Ascending aorta (tissue), 2 donors: Measurements from ENCODE around the gene AQP12B. TPM values are rescaled to one million over a fixed set of nuclear protein-coding genes. Genes with fewer than 3 reads are reported as not detected.

Source experiments
- DNase-seq, 2 donors: peaks; one replicate each; pipeline ENCODE4 v3.0.0-alpha.2; 2019; ENCODE audit warnings: low spot score in 2 of 2
- H3K27ac ChIP-seq, 2 donors: fragments of 200-600 bp; sonication (generic); one replicate each; pipeline ENCODE4 v1.5.1; 2016 to 2017; ENCODE audit warnings: mild to moderate bottlenecking in 1 of 2
- H3K27me3 ChIP-seq: fragments of 200-600 bp; sonication (generic); one replicate; pipeline ENCODE4 v1.5.1; 2017
- H3K36me3 ChIP-seq, 2 donors: fragments of 200-600 bp; sonication (generic); one replicate each; pipeline ENCODE4 v1.5.1; 2016
- H3K4me1 ChIP-seq, 2 donors: fragments of 200-600 bp; sonication (generic); one replicate each; pipeline ENCODE4 v1.5.1; 2016 to 2017; ENCODE audit warnings: mild to moderate bottlenecking in 1 of 2
- H3K4me3 ChIP-seq, 2 donors: fragments of 200-600 bp; sonication (generic); one replicate each; pipeline ENCODE4 v1.5.1; 2016 to 2017; ENCODE audit warnings: mild to moderate bottlenecking in 1 of 2
- H3K9me3 ChIP-seq, 2 donors: fragments of 200-600 bp; sonication (generic); one replicate each; pipeline ENCODE4 v1.5.1; 2016
- intact Hi-C: fragments of 100-400 bp; cut with DNase I; formaldehyde crosslinking; loops from one replicate; pipeline ENCODE4 v1.15.1; 2023
- total RNA-seq: library from RNA; depleted of rRNA; stranded (reverse); fragments of >200 nt; gene quantifications from one replicate; pipeline ENCODE4 v1.1.0, GENCODE V29; 2016
- TF ChIP-seq, protein P1 (sequence below), 3 experiments: fragments of 200-600 bp in 2 of 3; fragments of 450-650 bp in 1 of 3; sonication (generic) in 2 of 3; IDR thresholded peaks; one replicate each; pipeline ENCODE4 v1.5.1; 2016 to 2019; ENCODE audit warnings: antibody characterized with exemption in 3 of 3, mild to moderate bottlenecking in 1 of 3, moderate library complexity in 1 of 3

The AQP12B gene
- total RNA-seq, 1 donor from 2014 or later: not detected

DNA sequence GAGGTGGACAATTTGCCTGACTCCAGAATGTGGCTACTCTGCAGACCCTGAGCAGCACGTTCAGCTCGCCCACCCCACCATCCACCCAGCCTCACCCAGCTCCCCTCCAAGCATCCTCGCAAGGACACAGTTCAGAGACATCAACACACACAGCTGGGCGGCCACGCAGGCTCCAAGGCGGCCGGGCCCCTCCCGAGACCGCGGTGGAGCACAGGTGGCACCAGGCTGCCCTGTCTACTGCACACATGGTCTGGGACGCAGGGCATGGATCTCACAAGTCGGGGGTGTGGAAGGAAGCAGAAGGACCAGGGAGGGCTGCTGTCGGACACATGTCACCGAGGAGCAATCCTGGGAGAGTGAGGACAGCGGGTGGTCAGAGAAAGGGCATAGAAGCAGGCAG is 45.2 kb upstream of the AQP12B start:
- no peaks in the 10 kb centered on the region for H3K9me3 ChIP-seq
- no peaks in the 10 kb centered on the region for H3K4me1 ChIP-seq
- TF ChIP-seq, protein P1, sequence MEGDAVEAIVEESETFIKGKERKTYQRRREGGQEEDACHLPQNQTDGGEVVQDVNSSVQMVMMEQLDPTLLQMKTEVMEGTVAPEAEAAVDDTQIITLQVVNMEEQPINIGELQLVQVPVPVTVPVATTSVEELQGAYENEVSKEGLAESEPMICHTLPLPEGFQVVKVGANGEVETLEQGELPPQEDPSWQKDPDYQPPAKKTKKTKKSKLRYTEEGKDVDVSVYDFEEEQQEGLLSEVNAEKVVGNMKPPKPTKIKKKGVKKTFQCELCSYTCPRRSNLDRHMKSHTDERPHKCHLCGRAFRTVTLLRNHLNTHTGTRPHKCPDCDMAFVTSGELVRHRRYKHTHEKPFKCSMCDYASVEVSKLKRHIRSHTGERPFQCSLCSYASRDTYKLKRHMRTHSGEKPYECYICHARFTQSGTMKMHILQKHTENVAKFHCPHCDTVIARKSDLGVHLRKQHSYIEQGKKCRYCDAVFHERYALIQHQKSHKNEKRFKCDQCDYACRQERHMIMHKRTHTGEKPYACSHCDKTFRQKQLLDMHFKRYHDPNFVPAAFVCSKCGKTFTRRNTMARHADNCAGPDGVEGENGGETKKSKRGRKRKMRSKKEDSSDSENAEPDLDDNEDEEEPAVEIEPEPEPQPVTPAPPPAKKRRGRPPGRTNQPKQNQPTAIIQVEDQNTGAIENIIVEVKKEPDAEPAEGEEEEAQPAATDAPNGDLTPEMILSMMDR (IDR thresholded peaks at IDR 0.05): no peak
- intact Hi-C loops: no loop called here
- DNase-seq: no peak
- H3K27ac ChIP-seq: no peak overlapping the region
- no peak overlapping the region for H3K4me3 ChIP-seq
- no peaks in the 10 kb centered on the region for H3K27me3 ChIP-seq
- no peaks in the 10 kb centered on the region for H3K36me3 ChIP-seq

DNA sequence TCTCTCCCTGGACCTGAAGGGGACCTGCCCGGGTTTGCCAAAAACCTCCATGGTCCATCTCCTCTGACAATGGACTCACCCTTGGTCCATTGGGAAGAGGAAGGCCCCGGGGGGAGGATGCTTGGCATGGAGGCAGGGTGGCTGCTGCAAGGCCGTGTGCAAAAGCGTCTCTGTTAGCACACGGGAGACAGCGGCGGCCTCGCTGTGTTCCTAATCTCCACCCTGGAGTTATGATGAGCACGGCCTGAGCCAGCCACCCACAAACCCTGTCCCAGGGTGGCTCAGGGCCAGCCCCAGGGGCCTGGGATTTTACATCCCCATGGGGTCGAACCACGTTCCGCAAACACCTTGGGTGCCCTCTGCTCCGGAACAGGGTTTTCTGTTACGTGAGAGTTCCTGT is 44.8 kb upstream of the AQP12B start:
- Histone ChIP-seq H3K4me3 (no peak overlapping the region), H3K9me3 (no peaks in the 10 kb centered on the region), H3K27me3 (no peaks in the 10 kb centered on the region), H3K4me1 (no peaks in the 10 kb centered on the region), H3K27ac (no peak overlapping the region), H3K36me3 (no peaks in the 10 kb centered on the region)
- no peak for DNase-seq
- intact Hi-C loops: no loop called here
- TF ChIP-seq, protein P1 (IDR thresholded peaks at IDR 0.05): no peak

DNA sequence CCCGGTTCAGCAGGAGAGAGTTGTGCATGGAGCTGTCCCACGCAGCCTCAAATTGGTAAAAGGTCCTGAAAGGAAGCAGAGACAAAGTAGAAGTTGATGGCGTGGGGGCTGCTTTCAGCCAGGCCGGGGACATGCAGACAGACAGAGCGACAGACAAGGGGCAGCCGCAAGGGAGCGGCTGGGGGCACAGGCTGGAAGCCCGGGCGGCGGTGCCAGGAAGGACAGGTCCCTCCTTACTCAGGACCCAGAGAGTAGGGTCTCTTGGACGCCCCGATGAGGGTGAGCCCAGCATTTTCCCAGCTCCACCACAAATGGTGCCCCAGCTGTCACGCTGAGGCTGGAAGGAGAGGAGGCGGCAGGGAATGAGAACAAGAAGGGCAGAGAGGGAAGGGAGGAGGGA is 44.2 kb upstream of the AQP12B start:
- Histone ChIP-seq H3K27me3 (no peaks in the 10 kb centered on the region), H3K36me3 (no peaks in the 10 kb centered on the region), H3K27ac (no peak overlapping the region), H3K4me3 (no peak overlapping the region), H3K4me1 (no peaks in the 10 kb centered on the region), H3K9me3 (no peaks in the 10 kb centered on the region)
- no peak for DNase-seq
- intact Hi-C loops: no loop called here
- TF ChIP-seq, protein P1 (IDR thresholded peaks at IDR 0.05): no peak

DNA sequence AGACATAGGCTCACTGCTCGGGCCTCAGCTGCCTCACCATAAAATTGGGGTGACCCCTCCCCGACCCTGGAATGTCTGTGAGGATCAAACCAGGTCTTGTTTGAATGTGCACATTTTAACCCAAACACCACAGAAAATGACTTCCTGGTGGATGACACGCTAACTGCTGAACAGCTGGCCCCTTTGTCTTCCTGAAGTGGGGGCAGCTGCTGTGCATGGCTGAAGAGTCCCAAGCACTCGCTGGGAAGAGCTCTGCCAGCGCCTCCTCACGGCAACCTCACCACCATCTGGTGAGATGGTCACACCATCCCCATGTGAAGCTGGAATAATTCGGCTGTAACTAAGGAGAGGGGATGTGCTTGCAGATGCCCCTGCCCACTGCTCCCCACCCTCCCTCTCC is 43.0 kb upstream of the AQP12B start:
- TF ChIP-seq, protein P1 (IDR thresholded peaks at IDR 0.05): no peak
- Histone ChIP-seq H3K27me3 (no peaks in the 10 kb centered on the region), H3K4me3 (no peak overlapping the region), H3K4me1 (no peaks in the 10 kb centered on the region), H3K36me3 (no peaks in the 10 kb centered on the region), H3K9me3 (no peaks in the 10 kb centered on the region), H3K27ac (no peak overlapping the region)
- DNase-seq: no peak
- intact Hi-C loops: no loop called here

DNA sequence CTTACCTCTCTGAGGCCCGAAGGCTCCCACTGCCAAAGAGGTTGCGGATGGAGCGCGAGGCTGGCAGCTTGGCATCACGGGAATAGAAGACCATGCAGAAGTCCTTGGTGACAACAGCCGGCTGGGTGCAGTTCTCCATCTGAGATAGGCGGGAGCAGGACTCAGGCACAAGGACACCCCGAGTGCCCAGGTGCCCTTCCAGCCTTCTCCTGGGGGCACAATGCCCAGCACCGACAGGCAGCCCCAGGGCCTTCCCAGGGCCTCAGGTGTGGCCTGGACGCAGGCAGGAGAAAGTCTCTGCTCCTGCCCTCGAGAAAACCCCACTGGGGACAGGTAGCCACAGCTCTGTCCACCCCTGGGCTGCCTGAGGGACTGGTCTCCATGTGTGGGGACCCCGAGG is 42.6 kb upstream of the AQP12B start:
- DNase-seq: no peak
- TF ChIP-seq, protein P1 (IDR thresholded peaks at IDR 0.05): no peak
- Histone ChIP-seq H3K4me3 (no peak overlapping the region), H3K36me3 (no peaks in the 10 kb centered on the region), H3K27ac (no peak overlapping the region), H3K27me3 (no peaks in the 10 kb centered on the region), H3K9me3 (no peaks in the 10 kb centered on the region), H3K4me1 (no peaks in the 10 kb centered on the region)
- intact Hi-C loops: no loop called here

DNA sequence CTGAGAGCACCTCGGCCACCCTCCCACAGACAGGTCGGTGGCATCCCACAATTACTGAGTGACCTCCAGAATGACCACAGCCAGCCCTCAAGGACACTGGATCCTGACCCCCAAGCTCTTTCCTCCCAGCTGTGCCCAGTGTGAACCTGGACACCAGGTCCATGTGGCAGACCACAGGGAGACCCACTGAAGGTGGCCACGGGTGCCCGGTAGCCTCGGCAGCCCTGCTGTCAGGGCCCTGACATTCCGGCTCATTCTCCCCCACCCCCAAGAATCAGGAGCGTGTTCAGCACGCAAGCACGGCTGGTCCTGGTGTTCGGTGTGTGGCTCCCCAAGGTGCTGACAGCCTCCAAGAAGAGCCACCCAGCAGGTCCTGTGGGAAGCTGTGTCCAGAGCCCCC is 41.7 kb upstream of the AQP12B start:
- Histone ChIP-seq H3K4me3 (no peak overlapping the region), H3K27me3 (no peaks in the 10 kb centered on the region), H3K36me3 (no peaks in the 10 kb centered on the region), H3K27ac (no peak overlapping the region), H3K4me1 (no peaks in the 10 kb centered on the region), H3K9me3 (no peaks in the 10 kb centered on the region)
- TF ChIP-seq, protein P1 (IDR thresholded peaks at IDR 0.05): no peak
- intact Hi-C loops: no loop called here
- DNase-seq: no peak
